Stomach (tissue), 4 donors: ENCODE results near the gene NXN.

ENCODE experiments used
- CTCF ChIP-seq, 7 experiments: fragments of 450-650 bp in 4 of 7; fragments of 200-600 bp in 3 of 7; sonication (generic) in 3 of 7; IDR thresholded peaks; one replicate each; pipeline ENCODE4 v1.5.1; 2016 to 2019; ENCODE audit warnings: antibody characterized with exemption in 7 of 7, control low read depth in 2 of 7, mild to moderate bottlenecking in 1 of 7
- POLR2AphosphoS5 ChIP-seq, 3 donors: sonication (generic); formaldehyde crosslinking; IDR thresholded peaks; one replicate each; pipeline ENCODE4 v1.6.1; 2016; ENCODE audit warnings: antibody characterized with exemption in 3 of 3

- TF ChIP-seq POLR2AphosphoS5 (IDR thresholded peaks at IDR 0.05) = no peak
- TF ChIP-seq CTCF (IDR thresholded peaks at IDR 0.05) = no peak
Measured at GRCh38 chr17:958712-959451, 20.7 kb downstream of the NXN start.
